Activated CD4-positive, CD25-positive, alpha-beta regulatory T cell treated with anti-CD3 and anti-CD28 coated beads, Interleukin-2, amount 50 U/mL, for 24 hours (primary cell): ENCODE results near the gene CRTC1.
"Not testable (repeated sequence)": the region's sequence is repeated elsewhere in the genome, so short reads cannot be mapped to it uniquely, and the experiment has no call there.

Experiments
- ATAC-seq, 2 donors: fragments of 150-1000 bp; cut with Tn5 transposase; one replicate each; pipeline ENCODE4 v1.10.0; 2021; ENCODE audit warnings: mild to moderate bottlenecking in 1 of 2, moderate library complexity in 1 of 2

CRTC1 gene

GRCh38 chr19:18733196-18733647, 49.7 kb downstream of the CRTC1 start:
- no peak for ATAC-seq

GRCh38 chr19:18733762-18734332, 50.4 kb downstream of the CRTC1 start:
- ATAC-seq, result not testable (repeated sequence)

- ATAC-seq, result no peak
These were observed 51.8 kb downstream of the CRTC1 start for GRCh38 chr19:18735324-18735723.

GRCh38 chr19:18735752-18736151, 52.3 kb downstream of the CRTC1 start:
- no peak for ATAC-seq

GRCh38 chr19:18736415-18737336, 53.2 kb downstream of the CRTC1 start:
- ATAC-seq, result no peak

- ATAC-seq, result no peak
These were observed 54.0 kb downstream of the CRTC1 start for GRCh38 chr19:18737337-18737953.

GRCh38 chr19:18737954-18738351, 54.5 kb downstream of the CRTC1 start:
- no peak for ATAC-seq

- no peak for ATAC-seq
These were observed 55.6 kb downstream of the CRTC1 start for GRCh38 chr19:18738961-18739690.

- no peak for ATAC-seq
These were observed 57.9 kb downstream of the CRTC1 start for GRCh38 chr19:18741124-18742121.

- no peak for ATAC-seq
These were observed 58.8 kb downstream of the CRTC1 start for GRCh38 chr19:18742324-18742723.

GRCh38 chr19:18742838-18743783, 59.6 kb downstream of the CRTC1 start:
- no peak for ATAC-seq

- ATAC-seq, result no peak
These were observed 60.4 kb downstream of the CRTC1 start for GRCh38 chr19:18743784-18744418.

- ATAC-seq, result no peak
These were observed 61.7 kb downstream of the CRTC1 start for GRCh38 chr19:18745012-18745735.

- no peak for ATAC-seq
These were observed 62.5 kb downstream of the CRTC1 start for GRCh38 chr19:18745931-18746330.

- ATAC-seq, result no peak
These were observed 63.2 kb downstream of the CRTC1 start for GRCh38 chr19:18746401-18747325.

GRCh38 chr19:18749362-18750231, 66.1 kb downstream of the CRTC1 start:
- ATAC-seq, result no peak
